Activated CD4-positive, alpha-beta T cell treated with anti-CD3 and anti-CD28 coated beads, Interleukin-2, amount 50 U/mL, for 48 hours (primary cell): Measurements from ENCODE around the gene GPATCH2.
"Not testable (repeated sequence)": the region's sequence is repeated elsewhere in the genome, so short reads cannot be mapped to it uniquely, and the experiment has no call there.

Experiments
- DNase-seq, 2 experiments: peaks; one replicate each; pipeline ENCODE4 v3.0.0-alpha.2; 2020

The GPATCH2 gene

DNA sequence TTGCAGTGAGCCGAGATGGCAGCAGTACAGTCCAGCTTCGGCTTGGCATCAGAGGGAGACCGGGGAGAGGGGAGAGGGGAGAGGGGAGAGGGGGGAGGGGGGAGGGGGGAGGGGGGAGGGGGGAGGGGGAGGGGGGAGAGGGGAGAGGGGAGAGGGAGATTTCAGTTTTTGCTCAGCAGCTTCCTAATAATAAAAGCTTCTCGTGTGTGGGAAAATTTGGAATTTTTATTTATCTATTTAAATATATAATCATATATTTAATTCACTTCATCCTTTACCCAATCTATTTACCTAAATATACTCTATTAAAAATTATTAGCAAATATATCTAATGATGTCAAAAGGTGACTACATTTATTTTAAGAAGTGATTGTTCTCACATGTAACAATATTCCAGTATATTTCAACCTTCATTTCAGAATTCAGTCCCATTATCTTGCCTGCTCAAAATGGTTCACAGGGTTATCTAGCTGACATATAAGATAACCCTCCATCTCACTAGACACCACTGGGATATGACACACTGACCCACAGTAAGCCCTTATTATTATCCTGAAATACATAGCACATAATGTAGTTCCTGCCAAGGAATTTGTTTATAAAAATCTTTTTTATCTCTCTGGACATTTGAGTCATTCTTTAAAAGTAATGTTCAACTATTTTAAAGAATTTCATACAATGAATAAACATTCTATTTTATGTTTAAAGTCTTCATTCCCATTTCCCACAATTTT is 105.9 kb downstream of the GPATCH2 start:
- no peak for DNase-seq

DNA sequence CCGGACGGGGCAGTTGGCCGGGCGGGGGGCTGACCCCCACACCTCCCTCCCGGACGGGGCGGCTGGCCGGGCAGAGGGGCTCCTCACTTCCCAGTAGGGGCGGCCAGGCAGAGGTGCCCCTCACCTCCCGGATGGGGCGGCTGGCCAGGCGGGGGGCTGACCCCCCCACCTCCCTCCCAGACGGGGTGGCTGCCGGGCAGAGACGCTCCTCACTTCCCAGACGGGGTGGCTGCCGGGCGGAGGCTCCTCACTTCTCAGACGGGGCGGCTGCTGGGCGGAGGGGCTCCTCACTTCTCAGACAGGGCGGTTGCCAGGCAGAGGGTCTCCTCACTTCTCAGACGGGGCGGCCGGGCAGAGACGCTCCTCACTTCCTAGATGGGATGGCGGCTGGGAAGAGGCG is 107.0 kb downstream of the GPATCH2 start:
- not testable (repeated sequence) for DNase-seq

DNA sequence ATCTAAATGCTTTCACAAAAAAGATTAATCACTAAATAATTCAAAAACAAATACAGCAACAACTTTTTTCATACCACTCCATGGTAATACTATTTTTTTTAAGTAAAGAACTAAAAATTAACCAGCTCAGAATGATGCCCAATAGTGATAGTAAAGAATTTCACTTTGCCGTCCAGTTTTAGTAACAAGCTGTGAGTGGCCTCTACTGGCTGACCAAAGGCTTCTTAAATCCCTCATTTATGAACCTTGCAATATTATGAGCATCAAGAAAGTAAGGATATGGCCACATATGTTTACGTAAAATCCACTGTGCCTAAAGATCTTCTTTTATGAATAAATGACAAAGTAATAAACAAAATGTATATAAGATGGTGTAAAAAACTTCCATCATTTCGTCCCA is 108.6 kb downstream of the GPATCH2 start:
- DNase-seq: no peak

DNA sequence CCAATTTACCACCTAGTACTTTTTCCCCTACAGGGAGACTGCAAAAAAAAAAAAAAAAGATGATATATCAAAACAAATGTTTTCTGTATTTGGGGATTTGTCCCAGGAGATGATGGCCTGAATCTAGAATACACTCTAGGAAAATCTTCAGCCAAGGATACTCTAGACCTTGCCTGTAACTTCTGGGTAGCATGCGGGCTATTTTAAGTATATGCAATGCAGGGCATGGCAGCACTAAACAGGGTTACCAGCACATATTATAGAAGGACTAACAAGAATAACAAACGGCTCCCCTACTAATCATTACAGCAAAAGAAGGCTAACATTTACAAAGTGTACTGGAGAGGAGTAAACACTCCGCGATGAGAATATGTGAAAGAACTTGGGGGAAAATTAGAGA is 109.6 kb downstream of the GPATCH2 start:
- no peak for DNase-seq

DNA sequence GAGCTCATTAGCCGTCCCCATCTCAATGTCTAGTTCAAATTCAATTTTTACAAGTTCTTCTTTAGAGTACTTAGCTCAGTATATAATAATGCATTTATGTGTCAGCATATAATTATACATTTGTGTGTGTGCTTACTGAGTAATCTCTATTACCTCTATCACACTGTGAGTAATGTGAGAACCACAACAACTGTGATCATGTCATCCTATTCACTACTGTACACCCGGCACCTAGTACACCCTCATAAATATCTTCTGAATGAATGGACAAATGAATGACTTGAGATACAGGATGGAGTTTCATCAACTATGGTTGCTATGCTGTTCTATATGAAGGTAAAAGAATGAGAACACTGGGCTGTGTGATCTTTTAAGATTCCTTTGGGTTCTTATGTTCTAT is 124.0 kb downstream of the GPATCH2 start:
- no peak for DNase-seq

DNA sequence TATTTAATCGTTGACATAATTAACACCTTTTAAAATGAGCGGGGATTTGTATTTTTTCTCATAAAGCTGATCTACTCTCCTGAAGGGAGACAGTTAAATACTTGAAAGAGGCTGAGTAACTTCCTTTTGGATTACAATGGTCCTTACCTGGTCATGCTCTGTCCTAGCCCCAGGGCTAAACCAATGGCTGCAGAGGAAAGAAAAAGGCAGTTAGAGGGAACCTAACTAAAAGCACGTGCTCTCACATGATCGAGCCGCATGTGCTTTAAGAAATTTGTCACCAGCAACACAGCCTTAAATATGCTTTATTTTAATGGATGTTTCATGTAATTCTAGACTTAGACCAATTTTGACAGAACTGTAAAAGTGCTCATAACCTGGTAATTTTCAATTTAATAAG is 132.7 kb downstream of the GPATCH2 start:
- DNase-seq: no peak

DNA sequence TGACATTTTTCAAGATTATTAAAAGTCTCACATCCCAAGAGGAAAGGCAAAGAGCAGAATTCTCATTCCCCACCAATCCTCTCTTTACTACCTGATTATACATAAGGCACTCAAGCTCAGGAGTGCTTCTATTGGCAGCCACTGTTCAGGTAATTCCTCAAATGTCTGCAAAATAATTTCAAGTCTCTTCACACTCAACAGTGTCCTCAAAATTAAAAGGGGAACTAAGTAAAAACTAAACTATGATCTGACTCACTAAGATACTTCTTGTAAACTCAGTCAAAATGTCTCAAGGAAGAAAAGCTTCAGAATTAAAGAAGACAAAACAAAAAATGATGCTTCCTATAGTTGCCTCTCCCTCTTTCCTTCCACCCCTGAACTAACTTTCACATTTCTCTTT is 135.6 kb downstream of the GPATCH2 start:
- no peak for DNase-seq

DNA sequence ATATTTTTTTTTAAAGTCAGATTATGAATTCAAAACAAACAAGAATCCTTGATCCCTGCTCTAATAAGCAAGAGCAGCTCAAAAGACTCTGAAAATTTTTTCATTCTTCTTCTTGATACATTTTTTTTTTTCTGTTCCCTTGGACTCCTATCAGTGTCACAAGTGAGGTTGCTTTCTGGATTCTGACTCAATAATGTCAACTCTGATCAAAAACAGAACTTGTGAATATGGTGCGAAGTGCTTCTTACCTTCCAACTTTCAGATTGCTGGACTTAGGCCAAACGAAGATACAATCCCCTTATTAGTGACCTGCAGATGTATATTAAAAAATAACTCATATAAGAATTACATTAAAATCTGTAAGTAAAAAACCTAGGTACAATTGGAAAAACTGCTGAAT is 136.1 kb downstream of the GPATCH2 start:
- DNase-seq: no peak

DNA sequence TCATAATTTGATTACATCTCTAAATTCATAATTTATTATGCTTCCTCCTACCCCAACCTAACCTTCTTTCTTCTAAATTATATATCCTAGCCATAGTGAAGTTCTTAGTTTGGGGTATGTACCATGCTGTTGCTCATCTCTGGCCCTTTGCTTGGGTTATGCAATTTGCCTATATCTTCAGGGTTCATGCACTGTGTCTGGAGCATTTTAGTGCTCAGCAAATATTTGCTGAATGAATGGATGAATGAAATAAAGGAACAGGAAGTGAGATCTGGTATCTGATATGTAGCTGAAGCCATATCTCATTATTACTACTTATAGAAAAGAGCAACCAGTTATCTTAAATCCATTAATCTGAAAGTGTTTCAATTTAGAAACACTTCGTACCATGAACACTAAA is 137.6 kb downstream of the GPATCH2 start:
- no peak for DNase-seq

DNA sequence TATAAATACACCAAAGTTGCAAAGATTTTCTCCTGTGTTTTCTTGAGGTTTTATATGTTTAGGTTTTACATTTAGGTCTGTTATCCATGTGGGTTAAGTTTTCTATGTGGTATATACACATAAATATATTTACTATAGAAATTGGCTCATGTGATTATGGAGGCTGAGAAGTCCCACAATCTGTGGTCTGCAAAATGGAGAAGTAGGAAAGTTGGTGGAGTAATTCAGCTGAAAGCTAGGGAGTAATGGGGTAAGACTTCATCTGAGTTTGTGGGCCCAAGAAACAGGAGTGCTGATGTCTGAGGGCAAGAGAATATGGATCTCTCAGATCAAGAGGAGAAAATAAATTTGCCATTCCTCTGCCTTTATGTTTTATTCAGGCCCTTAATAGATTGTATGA is 146.0 kb downstream of the GPATCH2 start:
- no peak for DNase-seq

DNA sequence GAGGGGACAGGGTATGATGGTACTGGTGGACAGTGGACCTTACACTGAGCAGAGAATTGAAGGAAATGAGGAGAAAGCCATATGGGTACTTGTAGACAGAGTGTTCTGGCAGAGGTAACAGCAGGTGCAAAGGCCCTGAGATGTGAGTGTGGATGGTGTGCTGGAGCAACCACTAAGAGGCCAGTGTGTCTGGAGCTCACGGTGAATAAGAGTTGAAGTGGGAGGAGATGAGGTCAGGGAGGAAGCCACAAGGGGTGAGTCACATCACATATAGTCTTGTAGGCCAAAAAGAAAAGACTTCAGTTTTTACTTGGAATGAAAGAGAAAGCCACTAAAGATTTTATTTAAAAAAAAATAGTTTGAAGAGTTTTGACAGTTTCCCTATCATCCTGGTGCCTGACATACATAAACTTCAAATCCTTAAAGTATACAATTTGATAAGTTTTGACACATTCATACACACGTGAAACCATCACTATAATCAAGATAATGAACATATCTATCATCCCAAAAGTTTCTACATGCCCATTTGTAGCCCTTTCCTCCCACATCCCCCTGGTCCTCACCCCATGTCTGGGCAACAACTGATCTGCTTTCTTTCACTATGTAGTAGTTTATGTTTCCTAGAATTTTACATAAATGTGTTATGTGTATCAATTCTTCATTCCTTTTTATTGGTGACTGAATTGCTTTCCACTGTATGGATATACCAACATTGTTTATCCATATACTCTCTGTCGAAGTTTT is 148.4 kb downstream of the GPATCH2 start:
- DNase-seq: peak; percentile 58 to 68

DNA sequence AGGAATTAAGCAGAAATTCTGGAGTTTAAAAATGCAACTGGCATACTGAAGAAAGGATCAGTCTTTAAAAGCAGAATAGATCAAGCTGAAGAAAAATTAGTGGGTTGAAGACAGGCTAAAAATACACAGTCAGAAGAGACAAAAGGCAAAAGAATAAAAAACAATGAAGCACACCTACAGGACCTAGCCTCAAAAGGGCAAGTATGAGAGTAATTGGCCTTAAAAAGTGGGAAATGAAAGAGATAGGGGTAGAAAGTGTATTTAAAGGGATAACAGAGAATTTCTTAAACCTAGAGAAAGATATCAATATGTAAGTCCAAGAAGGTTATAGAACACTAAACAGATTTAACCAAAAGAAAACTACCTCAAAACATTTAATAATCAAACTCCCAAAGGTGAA is 152.4 kb downstream of the GPATCH2 start:
- DNase-seq: no peak

DNA sequence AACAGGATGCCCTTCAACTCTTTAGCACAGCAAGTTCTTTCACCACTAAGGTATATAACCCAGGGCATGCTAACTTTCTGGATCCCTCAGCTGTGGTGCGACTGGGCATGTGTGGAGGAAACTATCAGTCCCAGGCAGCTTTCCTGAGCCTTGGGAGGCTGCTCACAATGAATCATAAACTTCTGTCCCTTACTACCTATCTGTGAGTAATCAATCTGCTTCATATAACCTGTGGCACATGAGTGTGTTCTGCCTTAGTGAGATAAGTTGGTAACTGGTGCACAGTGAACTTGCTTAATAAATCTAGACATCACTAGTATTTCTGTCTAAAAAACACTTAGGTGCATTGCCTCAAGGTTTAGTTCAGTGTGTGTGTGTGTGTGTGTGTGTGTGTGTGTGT is 158.0 kb downstream of the GPATCH2 start:
- DNase-seq: no peak

DNA sequence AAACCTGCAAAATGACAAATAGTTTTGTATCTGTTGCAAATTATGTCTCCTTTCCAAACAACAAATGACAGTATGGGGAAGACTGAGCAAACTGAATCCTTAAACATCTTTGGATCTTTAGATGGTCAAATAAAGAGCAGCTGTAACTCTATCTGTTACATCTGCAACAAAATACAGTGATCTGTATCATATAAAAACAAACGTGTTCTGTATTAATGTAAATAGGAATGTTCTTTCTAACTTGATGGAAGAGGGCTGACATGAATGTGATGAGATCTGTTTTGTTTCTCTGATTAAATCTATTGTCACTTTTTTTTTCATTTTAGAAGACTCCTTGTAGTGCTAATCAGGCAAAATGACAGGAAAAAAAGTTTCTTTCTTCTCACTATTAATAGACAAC is 159.5 kb downstream of the GPATCH2 start:
- no peak for DNase-seq

DNA sequence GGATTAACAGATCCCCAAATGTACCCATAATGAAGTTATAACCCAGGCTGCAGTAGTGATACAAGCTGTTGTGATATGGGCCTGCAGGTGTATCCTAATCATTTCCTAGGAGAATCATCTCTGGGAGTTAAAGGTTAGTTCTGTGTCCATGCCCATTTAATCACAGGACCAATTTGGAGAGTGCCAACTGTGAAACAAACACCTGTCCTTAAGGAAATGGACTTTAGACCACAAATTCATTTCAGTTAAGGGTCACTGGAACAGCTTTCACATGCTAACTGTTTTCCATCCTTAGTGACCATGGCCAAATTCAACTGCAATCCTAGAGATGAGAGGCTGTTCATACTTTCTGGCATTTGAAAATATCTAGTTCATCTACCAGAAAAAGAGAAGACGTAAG is 160.9 kb downstream of the GPATCH2 start:
- no peak for DNase-seq

DNA sequence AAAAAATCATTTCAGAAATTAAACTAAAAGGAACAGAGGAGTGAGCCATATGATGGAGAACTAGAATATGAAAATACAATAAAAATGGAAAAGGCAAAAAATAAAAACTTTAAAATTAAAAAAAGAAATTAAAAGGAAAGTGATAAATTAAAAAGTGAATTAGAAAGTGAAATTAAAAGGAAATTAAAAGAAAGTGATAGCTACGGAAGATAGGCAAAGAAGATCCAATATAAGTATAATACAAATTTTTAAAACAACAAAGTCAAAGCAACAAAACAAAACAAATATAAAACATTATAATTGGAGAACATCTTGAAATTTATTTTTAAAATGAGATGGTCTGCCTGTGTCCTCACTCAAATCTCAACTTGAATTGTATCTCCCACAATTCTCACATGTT is 165.8 kb downstream of the GPATCH2 start:
- no peak for DNase-seq

DNA sequence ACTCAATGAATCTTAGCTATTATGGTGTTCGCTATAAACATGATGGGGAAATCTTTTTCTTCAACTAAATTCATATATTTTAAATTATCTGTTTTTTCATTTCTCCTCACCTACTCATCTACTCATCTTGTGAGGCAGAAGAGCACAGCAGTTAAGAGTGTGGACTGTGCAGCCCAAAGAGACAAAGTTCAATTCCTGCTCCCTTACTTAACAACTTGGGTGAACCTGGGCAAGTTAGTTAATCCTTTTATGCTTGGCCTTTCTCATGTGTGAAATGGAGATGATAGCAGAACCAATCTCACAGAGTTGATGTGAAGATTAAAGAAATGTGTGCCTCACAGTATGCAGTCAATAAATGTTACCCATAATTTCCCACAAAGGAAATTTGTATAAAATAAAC is 168.2 kb downstream of the GPATCH2 start:
- DNase-seq: no peak

DNA sequence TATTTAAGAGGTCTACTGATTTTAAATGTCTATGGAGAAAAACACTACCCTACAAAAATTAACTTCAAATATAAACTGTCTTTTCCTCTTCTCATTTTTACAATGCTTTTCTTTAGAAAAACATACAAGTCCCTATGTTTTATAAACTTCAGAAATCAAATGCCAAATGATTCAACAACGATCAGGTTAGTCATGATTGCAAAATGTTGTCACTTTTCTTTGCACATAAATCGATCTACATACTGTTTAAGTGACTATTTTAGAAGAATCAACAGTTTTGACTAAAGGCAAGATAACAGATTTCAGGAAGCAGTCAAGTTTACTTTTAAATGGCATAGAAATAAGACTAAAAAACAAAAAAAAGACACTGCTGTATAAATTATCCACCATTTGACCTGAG is 168.7 kb downstream of the GPATCH2 start:
- no peak for DNase-seq

DNA sequence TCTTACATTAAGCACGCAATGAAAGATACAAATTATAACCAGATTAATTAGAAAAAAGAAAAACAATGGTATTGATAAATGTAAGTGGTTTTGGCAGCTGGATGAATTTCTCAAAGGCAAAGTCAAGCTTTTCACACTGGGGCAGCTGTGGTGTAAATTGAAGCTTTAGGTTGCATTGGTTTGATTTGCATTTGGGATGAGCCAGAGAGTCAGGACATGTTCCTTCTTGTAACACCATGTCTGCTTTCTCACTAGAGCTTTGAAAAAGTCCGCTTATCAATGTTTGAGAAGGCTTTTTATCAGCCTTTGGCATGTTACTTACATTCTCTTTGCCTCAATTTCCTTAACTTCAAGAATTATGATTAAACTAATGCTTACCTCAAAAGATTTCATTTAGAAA is 173.9 kb downstream of the GPATCH2 start:
- no peak for DNase-seq

DNA sequence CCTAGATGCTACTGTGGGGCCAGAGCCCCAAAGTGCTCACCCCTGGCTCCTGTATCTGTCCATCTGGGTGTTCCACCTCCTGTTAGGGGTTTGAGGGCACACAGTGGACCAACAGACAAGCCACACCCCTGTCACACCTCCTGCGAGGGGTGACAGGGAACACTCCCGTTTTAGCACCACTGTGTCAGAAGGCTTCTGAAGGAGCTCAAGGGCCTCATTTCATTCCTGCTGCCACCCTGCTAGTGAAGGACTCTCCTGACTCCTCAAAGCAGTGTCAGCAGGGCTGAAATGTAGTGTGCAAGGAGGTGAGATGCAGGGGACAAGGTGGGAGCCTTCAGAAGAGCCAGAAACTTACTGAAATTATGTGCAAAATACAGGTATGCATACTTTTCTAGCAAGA is 174.6 kb downstream of the GPATCH2 start:
- no peak for DNase-seq

DNA sequence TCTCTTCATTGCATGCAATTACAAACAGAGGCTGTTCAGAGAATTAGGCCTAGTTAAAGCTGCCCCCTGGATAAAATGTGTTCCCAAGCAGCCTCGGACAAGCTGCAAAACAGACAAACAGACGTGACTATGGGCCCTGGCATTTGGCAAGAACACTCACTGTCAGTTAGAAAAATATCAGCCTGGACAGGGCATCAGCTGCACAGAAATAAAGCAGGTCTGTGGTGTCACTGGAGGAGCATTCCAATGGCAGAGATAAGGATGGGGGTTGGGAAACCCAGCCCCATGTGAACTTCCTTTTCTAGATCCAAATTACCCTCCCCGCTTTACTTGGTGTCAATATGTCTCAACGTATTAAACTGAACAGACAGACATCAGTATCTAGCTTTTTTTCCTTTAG is 177.1 kb downstream of the GPATCH2 start:
- DNase-seq: no peak

DNA sequence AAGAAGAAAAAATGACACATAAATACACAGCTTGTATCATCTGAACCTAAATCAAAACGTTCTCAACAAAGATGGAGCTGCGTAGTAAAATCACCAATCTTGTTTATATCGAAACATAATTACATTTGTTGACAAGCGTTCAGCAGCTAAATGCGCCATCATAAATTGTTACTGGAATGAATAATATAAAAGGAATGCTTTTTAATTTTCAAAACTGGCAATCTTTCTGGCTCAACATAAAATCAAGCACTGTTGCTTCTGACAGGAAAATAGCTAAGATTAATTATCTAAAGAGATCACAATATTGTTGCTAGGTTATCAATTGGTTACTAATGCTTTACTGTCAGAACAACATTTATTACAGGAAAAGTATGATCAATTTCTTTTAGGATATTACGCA is 181.5 kb downstream of the GPATCH2 start:
- no peak for DNase-seq

DNA sequence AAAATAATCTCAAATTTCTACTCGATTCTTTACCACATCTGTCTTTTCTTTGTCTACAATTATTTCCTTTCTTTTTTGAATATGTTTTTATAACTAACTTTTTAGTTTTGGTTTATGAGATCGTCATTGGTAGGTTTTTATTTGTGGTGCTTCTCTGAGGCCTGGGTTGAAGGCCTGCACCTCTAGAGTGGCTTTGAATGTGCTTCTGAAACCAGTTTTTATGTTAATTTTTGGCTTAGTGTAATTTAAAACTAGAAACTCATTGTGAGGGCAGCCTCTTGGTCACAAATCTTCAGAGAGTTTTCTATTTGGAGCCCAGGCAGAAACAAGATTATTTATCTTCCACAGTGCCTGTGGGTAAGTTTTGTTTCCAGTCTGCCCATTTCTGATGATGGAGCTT is 187.0 kb downstream of the GPATCH2 start:
- DNase-seq: no peak

DNA sequence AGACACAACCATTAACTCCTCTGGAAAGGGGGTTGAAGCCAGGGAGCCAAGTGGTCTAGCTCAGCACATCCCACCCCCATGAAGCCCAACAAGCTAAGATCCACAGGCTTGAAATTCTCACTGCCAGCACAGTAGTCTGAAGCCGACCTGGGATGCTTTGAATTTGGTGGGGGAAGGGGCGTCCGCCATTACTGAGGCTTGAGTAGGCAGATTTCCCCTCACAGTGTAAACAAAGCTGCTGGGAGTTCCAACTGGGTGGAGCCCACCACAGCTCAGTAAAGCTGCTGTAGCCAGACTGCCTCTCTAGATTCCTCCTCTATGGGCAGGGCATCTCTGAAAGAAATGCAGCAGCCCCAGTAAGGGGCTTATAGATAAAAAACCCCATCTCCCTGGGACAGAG is 193.5 kb downstream of the GPATCH2 start:
- no peak for DNase-seq

DNA sequence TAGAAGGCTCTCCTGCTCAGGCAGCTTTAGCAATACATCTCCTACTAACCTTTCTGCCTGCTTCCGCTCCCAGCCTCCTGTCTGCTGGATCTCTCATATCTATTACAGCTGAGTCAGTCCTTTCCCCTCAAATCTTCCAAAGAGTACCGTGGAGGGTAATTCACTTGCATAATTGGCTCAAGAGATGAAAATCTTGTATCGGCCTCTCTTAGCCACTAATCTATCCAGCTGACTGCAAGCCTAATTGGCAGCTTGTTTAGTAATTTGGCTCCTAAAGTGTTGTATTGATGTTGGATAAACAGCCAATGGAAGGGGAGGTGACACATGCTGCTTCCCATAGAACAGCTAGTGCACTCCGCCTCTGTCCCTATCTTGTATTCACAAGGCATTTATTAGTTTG is 195.7 kb downstream of the GPATCH2 start:
- DNase-seq: no peak
